Measurements from ENCODE around the gene SPATS1. TPM values are rescaled to one million over a fixed set of nuclear protein-coding genes. Genes with fewer than 3 reads are reported as not detected.
A peak's percentile ranks its signal among the peaks of the same experiment; 100 is the strongest.

The SPATS1 gene
- total RNA-seq, 1 donor from 2014 or later = not detected

- DNase-seq (ENCODE audit: low spot score) = no peak
- no peaks in the 10 kb centered on the region for H3K9me3 Mint-ChIP-seq
- peaks cover 32% of the 10 kb centered on the region for H3K4me1 Mint-ChIP-seq
- H3K27me3 ChIP-seq = no peaks in the 10 kb centered on the region
- peak overlapping the region; percentile 97 for H3K4me2 ChIP-seq
- peaks cover 11% of the 10 kb centered on the region for H3K4me1 ChIP-seq
- no peak overlapping the region for H3K27ac ChIP-seq
- H3K27ac Mint-ChIP-seq = no peak overlapping the region
- peak overlapping the region; percentile 73 for H3K9ac ChIP-seq
- H3K36me3 Mint-ChIP-seq = peaks cover 25% of the 10 kb centered on the region
- peak overlapping the region; percentile 98 for H3K4me3 Mint-ChIP-seq
- peak overlapping the region; percentile 69 for H3K4me3 ChIP-seq
- peaks cover 2% of the 10 kb centered on the region for H3K27me3 Mint-ChIP-seq (ENCODE audit: insufficient read depth, low read depth)
- TF ChIP-seq CTCF (IDR thresholded peaks at IDR 0.05) (no peak), EZH2phosphoT487 (IDR thresholded peaks at IDR 0.05) (no peak), EZH2 (IDR thresholded peaks at IDR 0.05) (no peak)
- peaks cover 59% of the 10 kb centered on the region for H3K79me2 ChIP-seq (ENCODE audit: low read depth)
- peaks cover 10% of the 10 kb centered on the region for H3K36me3 ChIP-seq
- H2AFZ ChIP-seq (replicated peaks) = no peak overlapping the region
- H3F3A ChIP-seq (ENCODE audit: low read depth) = peaks cover 13% of the 10 kb centered on the region
- no peaks in the 10 kb centered on the region for H3K9me3 ChIP-seq (ENCODE audit: low read depth)
- peaks cover 34% of the 10 kb centered on the region for H4K20me1 ChIP-seq (ENCODE audit: low read depth)
Measured at GRCh38 chr6:44388887-44389286, 46.4 kb downstream of the SPATS1 start.

GRCh38 chr6:44390158-44390683 is 47.8 kb downstream of the SPATS1 start:
- TF ChIP-seq CTCF (IDR thresholded peaks at IDR 0.05) = no peak
- TF ChIP-seq EZH2phosphoT487 (IDR thresholded peaks at IDR 0.05) = no peak
- no peak for TF ChIP-seq EZH2 (IDR thresholded peaks at IDR 0.05)
- Histone ChIP-seq H3K9ac (no peak overlapping the region), H3K27ac (no peak overlapping the region), H3K79me2 (ENCODE audit: low read depth) (peaks cover 60% of the 10 kb centered on the region), H3K9me3 (ENCODE audit: low read depth) (no peaks in the 10 kb centered on the region), H3K4me1 (peaks cover 11% of the 10 kb centered on the region), H3K27me3 (no peaks in the 10 kb centered on the region), H3K36me3 (peaks cover 15% of the 10 kb centered on the region), H4K20me1 (ENCODE audit: low read depth) (peaks cover 34% of the 10 kb centered on the region), H3F3A (ENCODE audit: low read depth) (peaks cover 13% of the 10 kb centered on the region), H3K4me2 (peak overlapping the region; percentile 97), H3K4me3 (no peak overlapping the region), H2AFZ (replicated peaks) (no peak overlapping the region)
- Mint-ChIP-seq H3K36me3 (peaks cover 34% of the 10 kb centered on the region), H3K27me3 (ENCODE audit: insufficient read depth, low read depth) (peaks cover 2% of the 10 kb centered on the region), H3K4me3 (no peak overlapping the region), H3K27ac (no peak overlapping the region), H3K9me3 (no peaks in the 10 kb centered on the region), H3K4me1 (peaks cover 32% of the 10 kb centered on the region)
- no peak for DNase-seq (ENCODE audit: low spot score)

Other genes with a start within 250 kb of the SPATS1 start
- 40.4 and 53.5 TPM in 2 replicates for gene MRPL14, start 215.2 kb upstream of the SPATS1 start, total RNA-seq (ENCODE audit: low replicate concordance)
- gene TMEM63B, start 215.1 kb upstream of the SPATS1 start, total RNA-seq (ENCODE audit: low replicate concordance) = 25.4 and 30.8 TPM in 2 replicates
- 0.40 and 0.49 TPM in 2 replicates for gene CAPN11, start 183.8 kb upstream of the SPATS1 start, total RNA-seq (ENCODE audit: low replicate concordance)
- 0.54 and 1.5 TPM in 2 replicates for gene MYMX, start 125.7 kb upstream of the SPATS1 start, total RNA-seq (ENCODE audit: low replicate concordance)
- gene SLC29A1, start 119.1 kb upstream of the SPATS1 start, total RNA-seq (ENCODE audit: low replicate concordance) = 34.8 and 69.7 TPM in 2 replicates
- 1,851 and 2,068 TPM in 2 replicates for gene HSP90AB1, start 95.5 kb upstream of the SPATS1 start, total RNA-seq (ENCODE audit: low replicate concordance)
- gene SLC35B2, start 85.1 kb upstream of the SPATS1 start, total RNA-seq (ENCODE audit: low replicate concordance) = 33.9 and 47.0 TPM in 2 replicates
- gene NFKBIE, start 77.1 kb upstream of the SPATS1 start, total RNA-seq (ENCODE audit: low replicate concordance) = 5.1 and 15.5 TPM in 2 replicates
- gene TMEM151B, start 72.2 kb upstream of the SPATS1 start, total RNA-seq (ENCODE audit: low replicate concordance) = 0.13 and 1.4 TPM in 2 replicates
- 16.1 and 29.3 TPM in 2 replicates for gene AARS2, start 29.3 kb upstream of the SPATS1 start, total RNA-seq (ENCODE audit: low replicate concordance)
- 37.9 and 53.6 TPM in 2 replicates for gene CDC5L, start 45.1 kb downstream of the SPATS1 start, total RNA-seq (ENCODE audit: low replicate concordance)

Measured in neural progenitor cell (in vitro differentiated cells).